Activated CD4-positive, alpha-beta T cell treated with anti-CD3 and anti-CD28 coated beads, Interleukin-2, amount 50 U/mL, for 48 hours (primary cell): ENCODE measurements around the gene SNX14.

Experiments
- DNase-seq, 2 experiments: peaks; one replicate each; pipeline ENCODE4 v3.0.0-alpha.2; 2020

Gene SNX14

GRCh38 chr6:85463621-85464259, 129.9 kb downstream of the SNX14 start:
- DNase-seq: no peak

GRCh38 chr6:85462673-85463072, 131.0 kb downstream of the SNX14 start:
- DNase-seq: no peak

GRCh38 chr6:85461798-85462170, 131.9 kb downstream of the SNX14 start:
- DNase-seq: no peak

- DNase-seq: peak in 1 of 2 experiments; percentile 36
Measured at GRCh38 chr6:85460921-85461797, 132.5 kb downstream of the SNX14 start.

- no peak for DNase-seq
Measured at GRCh38 chr6:85460154-85460920, 133.3 kb downstream of the SNX14 start.

- no peak for DNase-seq
Measured at GRCh38 chr6:85459224-85459901, 134.3 kb downstream of the SNX14 start.

- no peak for DNase-seq
Measured at GRCh38 chr6:85458782-85459181, 134.9 kb downstream of the SNX14 start.

GRCh38 chr6:85458184-85458583, 135.5 kb downstream of the SNX14 start:
- DNase-seq: no peak

- DNase-seq: no peak
Measured at GRCh38 chr6:85456782-85457181, 136.9 kb downstream of the SNX14 start.
